Cardiac muscle cell (in vitro differentiated cells and primary cell): ENCODE measurements around the gene CFAP54. TPM values are rescaled to one million over a fixed set of nuclear protein-coding genes. Genes with fewer than 3 reads are reported as not detected.
A peak's percentile ranks its signal among the peaks of the same experiment; 100 is the strongest.

ENCODE experiments used
- DNase-seq, 2 donors: peaks; one replicate each; pipeline versions ENCODE4 v3.0.0 to v3.0.0-alpha.2; 2010 to 2017; ENCODE audit warnings: low read depth in 1 of 2, low spot score in 1 of 2
- H3K27ac ChIP-seq: fragments of 200-600 bp; sonication (generic); 2 replicates; pipeline ENCODE4 v1.5.1; 2016
- H3K27me3 ChIP-seq: fragments of 200-600 bp; sonication (generic); 2 replicates; pipeline ENCODE4 v1.6.0; 2016; ENCODE audit warnings: control low read depth
- H3K36me3 ChIP-seq: fragments of 200-600 bp; sonication (generic); 2 replicates; pipeline ENCODE4 v1.5.1; 2016; ENCODE audit warnings: control low read depth
- H3K4me1 ChIP-seq: fragments of 200-600 bp; sonication (generic); 2 replicates; pipeline ENCODE4 v1.8.1; 2017; ENCODE audit warnings: low read depth, mild to moderate bottlenecking, mixed run types
- H3K4me3 ChIP-seq: fragments of 200-600 bp; sonication (generic); 2 replicates; pipeline ENCODE4 v1.5.1; 2016; ENCODE audit warnings: mild to moderate bottlenecking
- H3K9me3 ChIP-seq: fragments of 200-600 bp; sonication (generic); 2 replicates; pipeline ENCODE4 v1.5.1; 2017; ENCODE audit warnings: low read depth, mild to moderate bottlenecking, control low read depth
- CTCF ChIP-seq: IDR thresholded peaks from 2 replicates; pipeline ENCODE4 v1.5.1; 2012; ENCODE audit warnings: low read depth, mild to moderate bottlenecking, low read length
- polyA plus RNA-seq: library from polyadenylated mRNA; unstranded; fragments of >200 nt; fragmentation: Nextera tagmentation; extraction: Ambion mirVana; gene quantifications from 2 replicates; pipeline ENCODE4 v1.2.1, GENCODE V29; 2016
- total RNA-seq: library from RNA; depleted of rRNA; stranded (reverse); fragments of >200 nt; gene quantifications from 2 replicates; pipeline ENCODE4 v1.2.3, GENCODE V29; 2016

Gene CFAP54
- total and polyA plus RNA-seq, 2 experiments from 2014 or later = 0.86 to 2.0 TPM

GRCh38 chr12:96529912-96530311 is 40.5 kb downstream of the CFAP54 start:
- Histone ChIP-seq H3K4me1 (no peaks in the 10 kb centered on the region), H3K36me3 (no peaks in the 10 kb centered on the region), H3K9me3 (no peaks in the 10 kb centered on the region), H3K27me3 (no peaks in the 10 kb centered on the region), H3K4me3 (no peak overlapping the region), H3K27ac (no peak overlapping the region)
- TF ChIP-seq CTCF = no peak
- DNase-seq = no peak

GRCh38 chr12:96534339-96534738 is 45.0 kb downstream of the CFAP54 start:
- Histone ChIP-seq H3K4me1 (no peaks in the 10 kb centered on the region), H3K36me3 (no peaks in the 10 kb centered on the region), H3K4me3 (no peak overlapping the region), H3K9me3 (no peaks in the 10 kb centered on the region), H3K27me3 (no peaks in the 10 kb centered on the region), H3K27ac (no peak overlapping the region)
- no peak for TF ChIP-seq CTCF
- peak in 1 of 2 donors; percentile 51 for DNase-seq

- no peak for TF ChIP-seq CTCF
- Histone ChIP-seq H3K4me1 (no peaks in the 10 kb centered on the region), H3K27ac (no peak overlapping the region), H3K9me3 (no peaks in the 10 kb centered on the region), H3K27me3 (no peaks in the 10 kb centered on the region), H3K4me3 (no peak overlapping the region), H3K36me3 (no peaks in the 10 kb centered on the region)
- no peak for DNase-seq
These were observed 59.0 kb downstream of the CFAP54 start for GRCh38 chr12:96548384-96548783.

DNA sequence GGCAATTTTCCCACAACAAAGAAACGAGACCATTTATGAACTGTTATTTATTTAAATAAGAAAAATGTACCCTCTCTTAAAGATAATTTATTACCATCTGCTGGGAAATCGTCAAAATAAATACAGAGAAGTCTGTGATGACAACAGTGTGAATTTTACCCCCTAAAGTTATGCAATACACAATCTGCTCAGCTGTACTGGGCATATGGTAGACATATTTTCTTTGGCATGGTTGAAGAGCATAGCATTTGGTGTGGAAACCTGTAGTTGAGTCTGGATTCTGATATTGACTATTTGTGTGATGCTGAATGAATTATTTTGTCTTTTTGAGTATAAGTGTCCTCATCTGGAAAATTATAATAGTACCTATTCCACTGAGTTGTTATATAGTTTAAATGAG is 60.0 kb downstream of the CFAP54 start:
- Histone ChIP-seq H3K27ac (no peak overlapping the region), H3K4me3 (no peak overlapping the region), H3K36me3 (no peaks in the 10 kb centered on the region), H3K27me3 (no peaks in the 10 kb centered on the region), H3K4me1 (no peaks in the 10 kb centered on the region), H3K9me3 (no peaks in the 10 kb centered on the region)
- TF ChIP-seq CTCF = no peak
- DNase-seq = no peak

DNA sequence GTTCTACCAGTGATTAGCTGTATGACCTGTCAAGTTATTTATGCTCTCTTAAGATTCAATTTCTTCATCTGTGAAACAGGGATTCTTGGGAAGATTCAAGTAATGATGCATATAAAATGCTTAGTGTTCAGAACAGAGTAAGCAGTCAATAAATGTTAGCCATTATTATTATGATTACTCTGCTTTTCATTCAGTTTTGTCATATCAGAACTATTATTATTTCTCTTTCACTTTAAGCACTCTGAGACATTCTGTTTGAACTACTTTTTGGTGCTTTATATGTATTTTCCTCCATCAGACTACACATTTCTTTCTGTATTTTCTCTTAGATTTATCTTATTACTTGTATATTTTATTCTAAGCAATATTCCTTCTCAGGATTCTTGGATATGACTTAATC is 81.2 kb downstream of the CFAP54 start:
- H3K27ac ChIP-seq = no peak overlapping the region
- no peak overlapping the region for H3K4me3 ChIP-seq
- no peaks in the 10 kb centered on the region for H3K27me3 ChIP-seq
- no peaks in the 10 kb centered on the region for H3K9me3 ChIP-seq
- no peaks in the 10 kb centered on the region for H3K4me1 ChIP-seq
- no peak for DNase-seq
- no peak for TF ChIP-seq CTCF
- H3K36me3 ChIP-seq = no peaks in the 10 kb centered on the region
